ENCODE measurements around the gene MCRIP2.

DNA sequence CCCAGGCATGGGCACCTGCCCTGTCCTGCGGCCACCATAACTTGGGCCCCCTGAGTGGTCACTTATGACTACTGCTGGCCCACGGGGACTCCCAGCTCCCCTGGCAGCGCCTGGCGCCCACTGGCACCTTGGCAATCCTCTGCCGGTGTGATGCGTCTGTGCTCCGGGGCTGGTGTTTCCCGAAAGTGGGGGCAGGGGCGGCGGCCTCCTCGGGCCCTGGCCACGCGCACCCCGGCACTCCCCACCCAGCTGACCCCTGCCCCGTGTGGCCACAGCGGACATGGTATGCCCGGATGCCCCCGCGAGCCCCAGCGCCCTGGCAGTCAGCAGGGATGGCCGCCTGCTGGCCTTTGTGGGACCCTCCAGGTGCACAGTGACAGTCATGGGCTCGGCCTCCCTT, 15.9 kb downstream of the MCRIP2 start:
- TF ChIP-seq, protein P1, sequence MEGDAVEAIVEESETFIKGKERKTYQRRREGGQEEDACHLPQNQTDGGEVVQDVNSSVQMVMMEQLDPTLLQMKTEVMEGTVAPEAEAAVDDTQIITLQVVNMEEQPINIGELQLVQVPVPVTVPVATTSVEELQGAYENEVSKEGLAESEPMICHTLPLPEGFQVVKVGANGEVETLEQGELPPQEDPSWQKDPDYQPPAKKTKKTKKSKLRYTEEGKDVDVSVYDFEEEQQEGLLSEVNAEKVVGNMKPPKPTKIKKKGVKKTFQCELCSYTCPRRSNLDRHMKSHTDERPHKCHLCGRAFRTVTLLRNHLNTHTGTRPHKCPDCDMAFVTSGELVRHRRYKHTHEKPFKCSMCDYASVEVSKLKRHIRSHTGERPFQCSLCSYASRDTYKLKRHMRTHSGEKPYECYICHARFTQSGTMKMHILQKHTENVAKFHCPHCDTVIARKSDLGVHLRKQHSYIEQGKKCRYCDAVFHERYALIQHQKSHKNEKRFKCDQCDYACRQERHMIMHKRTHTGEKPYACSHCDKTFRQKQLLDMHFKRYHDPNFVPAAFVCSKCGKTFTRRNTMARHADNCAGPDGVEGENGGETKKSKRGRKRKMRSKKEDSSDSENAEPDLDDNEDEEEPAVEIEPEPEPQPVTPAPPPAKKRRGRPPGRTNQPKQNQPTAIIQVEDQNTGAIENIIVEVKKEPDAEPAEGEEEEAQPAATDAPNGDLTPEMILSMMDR (IDR thresholded peaks at IDR 0.05): no peak
- no peak for TF ChIP-seq POLR2A (IDR thresholded peaks at IDR 0.05)
